Measurements from ENCODE around the gene MCTP1.
A peak's percentile ranks its signal among the peaks of the same experiment; 100 is the strongest.

MCTP1 gene

DNA sequence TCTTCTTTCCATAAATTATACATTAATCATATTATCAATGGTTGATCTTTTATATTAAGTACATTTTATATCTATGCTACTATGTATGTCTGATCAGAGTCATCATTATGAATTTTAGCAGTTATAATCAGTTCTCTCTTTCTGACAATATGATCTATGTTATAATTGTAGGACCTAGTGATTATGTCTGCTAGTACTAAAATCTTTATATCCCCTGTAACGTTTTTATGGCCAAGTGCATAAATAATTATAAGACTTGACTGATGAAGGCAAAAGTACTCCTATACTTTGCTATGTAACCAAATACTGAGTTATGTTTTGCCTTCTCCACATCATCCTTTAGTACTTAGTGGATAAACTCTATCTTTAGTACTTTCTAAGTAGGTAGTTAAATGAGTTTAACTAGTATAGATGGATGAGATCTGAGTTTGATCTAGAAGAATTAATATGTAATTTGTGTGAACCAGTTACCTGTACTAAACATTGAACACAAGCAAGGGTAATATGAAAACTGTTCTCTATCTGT, 591.0 kb downstream of the MCTP1 start:
- DNase-seq (ENCODE audit: extremely low read depth, low read depth) = no peak
- TF ChIP-seq, protein P1, sequence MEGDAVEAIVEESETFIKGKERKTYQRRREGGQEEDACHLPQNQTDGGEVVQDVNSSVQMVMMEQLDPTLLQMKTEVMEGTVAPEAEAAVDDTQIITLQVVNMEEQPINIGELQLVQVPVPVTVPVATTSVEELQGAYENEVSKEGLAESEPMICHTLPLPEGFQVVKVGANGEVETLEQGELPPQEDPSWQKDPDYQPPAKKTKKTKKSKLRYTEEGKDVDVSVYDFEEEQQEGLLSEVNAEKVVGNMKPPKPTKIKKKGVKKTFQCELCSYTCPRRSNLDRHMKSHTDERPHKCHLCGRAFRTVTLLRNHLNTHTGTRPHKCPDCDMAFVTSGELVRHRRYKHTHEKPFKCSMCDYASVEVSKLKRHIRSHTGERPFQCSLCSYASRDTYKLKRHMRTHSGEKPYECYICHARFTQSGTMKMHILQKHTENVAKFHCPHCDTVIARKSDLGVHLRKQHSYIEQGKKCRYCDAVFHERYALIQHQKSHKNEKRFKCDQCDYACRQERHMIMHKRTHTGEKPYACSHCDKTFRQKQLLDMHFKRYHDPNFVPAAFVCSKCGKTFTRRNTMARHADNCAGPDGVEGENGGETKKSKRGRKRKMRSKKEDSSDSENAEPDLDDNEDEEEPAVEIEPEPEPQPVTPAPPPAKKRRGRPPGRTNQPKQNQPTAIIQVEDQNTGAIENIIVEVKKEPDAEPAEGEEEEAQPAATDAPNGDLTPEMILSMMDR (IDR thresholded peaks at IDR 0.05; ENCODE audit: low read depth, low read length) = no peak

DNA sequence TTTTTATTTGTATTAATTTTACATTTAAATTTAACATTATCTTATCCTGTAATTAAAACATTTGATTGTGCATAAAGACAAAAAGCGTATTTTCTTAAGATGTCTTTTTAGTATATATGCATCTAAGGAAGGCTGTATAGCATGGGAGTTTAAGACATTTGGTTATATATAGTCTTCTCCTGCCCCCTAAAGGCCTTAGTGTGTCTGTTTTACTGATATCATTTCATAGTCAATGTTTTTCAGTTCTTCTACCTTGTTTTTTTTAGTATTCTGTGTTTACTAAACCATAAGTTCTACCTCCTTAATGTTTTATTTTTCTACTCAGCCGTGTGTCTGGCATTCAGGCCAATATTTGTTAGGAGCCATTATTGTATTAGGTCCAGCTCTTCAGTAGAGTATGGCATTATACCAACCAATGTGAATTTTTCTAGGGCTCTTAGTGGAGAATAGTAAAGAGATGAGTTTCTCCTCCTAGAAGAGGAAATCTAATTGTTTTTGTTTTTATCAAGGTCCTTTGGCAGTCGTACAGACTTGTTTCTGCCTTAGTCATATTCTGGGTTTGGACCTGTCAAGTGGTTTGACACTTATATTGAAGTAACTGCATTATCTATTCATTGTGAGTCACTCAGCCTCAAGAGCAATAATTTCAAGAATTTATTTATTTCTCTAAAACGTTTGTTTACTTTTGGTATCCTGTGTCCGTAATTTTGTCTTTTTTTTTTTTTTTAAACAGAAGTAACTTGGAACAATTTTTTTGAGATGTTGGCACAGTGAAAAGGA, 591.7 kb downstream of the MCTP1 start:
- DNase-seq (ENCODE audit: extremely low read depth, low read depth) = peak; percentile 67
- TF ChIP-seq, protein P1 (IDR thresholded peaks at IDR 0.05; ENCODE audit: low read depth, low read length) = peak; percentile 38

DNA sequence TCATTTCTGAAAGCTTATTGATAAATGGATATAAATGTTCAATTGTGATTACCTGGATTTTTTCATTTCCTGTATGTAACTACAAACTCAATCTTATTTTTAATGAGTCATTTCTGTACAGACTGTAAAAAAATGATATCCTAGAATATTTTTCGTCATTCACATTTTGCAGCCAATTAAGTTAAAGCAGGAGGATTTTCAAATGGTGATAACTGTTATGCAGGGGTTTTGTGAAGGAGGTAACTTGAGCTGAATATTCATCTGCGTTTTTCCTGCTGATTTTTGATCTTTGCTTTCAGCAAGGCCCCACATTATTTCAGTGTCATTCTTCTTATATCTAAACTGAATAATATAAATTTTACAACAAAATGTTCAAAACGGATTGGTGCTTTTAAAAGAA, 592.3 kb downstream of the MCTP1 start:
- no peak for DNase-seq (ENCODE audit: extremely low read depth, low read depth)

DNA sequence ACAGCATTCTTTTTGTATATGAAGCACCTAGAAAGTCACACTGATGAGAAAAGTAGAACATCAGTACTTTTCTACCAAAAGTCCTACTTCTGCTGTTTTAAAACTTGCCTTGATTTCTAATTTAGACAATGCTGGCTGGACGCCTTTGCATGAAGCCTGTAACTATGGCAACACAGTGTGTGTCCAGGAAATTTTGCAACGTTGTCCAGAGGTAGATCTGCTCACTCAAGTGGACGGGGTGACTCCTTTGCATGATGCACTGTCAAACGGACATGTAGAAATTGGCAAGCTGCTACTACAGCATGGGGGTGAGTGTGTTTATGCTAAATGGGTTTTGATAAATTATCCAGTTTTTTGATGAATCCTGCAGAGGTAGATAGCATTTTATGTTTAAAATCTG, 592.9 kb downstream of the MCTP1 start:
- DNase-seq (ENCODE audit: extremely low read depth, low read depth) = no peak

More for the DNA sequence above, 592.3 kb downstream of the MCTP1 start:
- TF ChIP-seq, protein P1 (IDR thresholded peaks at IDR 0.05; ENCODE audit: low read depth, low read length) = no peak

DNA sequence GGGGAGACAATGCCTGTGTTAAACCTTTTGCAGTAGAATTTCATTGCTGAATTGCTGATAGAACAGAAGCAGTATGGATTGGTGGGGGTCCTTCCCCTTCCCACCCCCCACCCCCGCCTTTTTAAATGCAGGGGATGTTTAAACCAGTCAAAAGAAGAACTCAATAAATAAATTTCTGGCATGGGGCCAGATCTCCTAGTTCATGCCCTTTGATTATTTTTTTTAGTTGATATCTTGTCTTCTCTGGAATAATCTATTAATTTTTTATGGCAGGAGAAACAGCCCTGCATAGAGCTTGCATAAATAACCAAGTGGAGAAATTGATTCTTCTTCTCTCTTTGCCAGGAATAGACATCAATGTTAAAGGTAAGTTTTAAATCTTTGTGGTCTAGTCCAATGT, 593.6 kb downstream of the MCTP1 start:
- TF ChIP-seq, protein P1 (IDR thresholded peaks at IDR 0.05; ENCODE audit: low read depth, low read length) = no peak
- no peak for DNase-seq (ENCODE audit: extremely low read depth, low read depth)

More for the DNA sequence above, 592.9 kb downstream of the MCTP1 start:
- TF ChIP-seq, protein P1 (IDR thresholded peaks at IDR 0.05; ENCODE audit: low read depth, low read length) = no peak

DNA sequence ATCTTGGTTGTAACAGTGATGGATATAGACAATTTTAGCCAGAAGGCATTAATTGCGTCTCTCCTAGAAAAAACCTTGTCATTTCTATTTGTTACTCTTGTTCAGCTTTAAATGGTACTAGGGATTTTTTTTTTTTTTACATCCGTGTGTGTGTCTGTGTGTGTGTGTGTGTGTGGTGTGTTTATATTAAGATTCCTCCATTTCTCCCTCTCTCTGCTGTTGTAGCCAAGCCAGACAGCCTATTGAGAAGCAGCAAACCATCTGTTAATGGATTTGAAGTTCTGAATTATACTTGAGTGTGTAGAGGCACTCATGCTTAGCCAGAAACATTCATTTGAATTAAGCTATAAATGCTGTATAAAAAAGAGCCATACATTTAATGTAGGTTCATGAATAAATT, 594.1 kb downstream of the MCTP1 start:
- TF ChIP-seq, protein P1 (IDR thresholded peaks at IDR 0.05; ENCODE audit: low read depth, low read length) = no peak
- no peak for DNase-seq (ENCODE audit: extremely low read depth, low read depth)

DNA sequence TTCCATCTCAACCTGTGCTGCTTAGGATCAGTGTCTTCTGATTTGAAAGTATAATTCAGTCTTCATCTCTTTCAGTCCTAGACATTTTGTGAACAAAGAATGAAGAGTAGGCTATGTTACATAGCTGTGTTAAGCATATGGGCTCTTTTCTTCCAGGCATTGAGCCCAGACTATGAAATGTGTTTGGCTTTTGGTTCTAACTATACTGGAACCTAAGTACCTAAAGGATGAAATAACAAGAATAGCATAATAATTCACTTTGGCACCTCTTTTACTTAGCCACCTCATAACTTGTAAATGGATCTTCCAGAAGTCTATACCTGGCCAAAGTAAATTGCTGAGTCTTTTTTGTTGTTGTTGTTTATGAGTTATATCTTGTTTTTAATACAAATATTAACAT, 595.0 kb downstream of the MCTP1 start:
- TF ChIP-seq, protein P1 (IDR thresholded peaks at IDR 0.05; ENCODE audit: low read depth, low read length) = no peak
- DNase-seq (ENCODE audit: extremely low read depth, low read depth) = no peak
